GM18505 (cell line): ENCODE measurements around the gene CFAP45.

Source experiments
- ATAC-seq: cut with Tn5 transposase; IDR thresholded peaks from one replicate; pipeline ENCODE4 v1.9.1; 2021; ENCODE audit not compliant: unreplicated experiment
- POLR2A ChIP-seq: IDR thresholded peaks from 4 replicates; pipeline ENCODE4 v1.6.1; 2011; ENCODE audit warnings: borderline replicate concordance; ENCODE audit not compliant: insufficient read depth, insufficient read length; ENCODE audit errors: extremely low read depth

The CFAP45 gene

DNA sequence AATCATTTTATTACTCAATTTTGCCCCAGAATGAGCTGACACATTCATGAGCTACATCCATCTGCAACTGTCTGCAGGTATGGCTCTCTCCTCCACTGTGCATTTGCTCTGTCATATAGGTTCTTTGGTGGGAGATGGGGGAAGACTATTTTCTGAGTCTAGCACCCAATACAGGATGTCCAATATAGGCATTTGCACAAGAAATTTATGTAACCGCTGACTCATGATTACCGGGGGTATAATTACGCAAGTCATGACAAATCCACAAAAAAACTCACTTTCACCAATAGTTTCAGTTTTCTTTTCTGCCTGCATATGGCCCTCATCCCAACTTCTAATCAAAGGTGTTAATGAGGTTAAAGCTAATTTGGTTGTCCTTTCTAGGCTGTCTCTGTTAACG, 20.0 kb downstream of the CFAP45 start:
- TF ChIP-seq POLR2A, result no peak
- ATAC-seq, result no peak

DNA sequence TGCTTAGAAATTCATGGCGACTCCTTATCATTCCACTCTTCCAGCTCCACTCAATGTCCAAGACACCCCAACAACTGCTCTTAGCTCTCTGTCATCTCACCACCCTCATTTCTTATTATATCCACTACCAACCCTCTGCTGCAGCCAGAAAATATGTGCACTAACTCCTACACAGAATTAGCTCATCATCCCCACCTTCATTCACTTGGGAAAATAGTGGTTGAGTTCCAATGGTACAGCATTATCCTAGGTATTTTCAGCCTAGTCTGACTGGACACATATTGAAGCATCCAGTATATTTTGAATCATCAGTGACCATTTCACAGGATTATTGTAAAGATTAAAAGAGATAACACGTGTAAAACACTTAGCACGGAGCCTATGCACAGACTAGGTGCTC, 20.8 kb downstream of the CFAP45 start:
- ATAC-seq, result no peak
- no peak for TF ChIP-seq POLR2A

- TF ChIP-seq POLR2A, result no peak
- ATAC-seq, result no peak
These were observed 22.1 kb downstream of the CFAP45 start for GRCh38 chr1:159877695-159878444.

GRCh38 chr1:159873530-159874143, 26.3 kb downstream of the CFAP45 start:
- TF ChIP-seq POLR2A, result no peak
- no peak for ATAC-seq

DNA sequence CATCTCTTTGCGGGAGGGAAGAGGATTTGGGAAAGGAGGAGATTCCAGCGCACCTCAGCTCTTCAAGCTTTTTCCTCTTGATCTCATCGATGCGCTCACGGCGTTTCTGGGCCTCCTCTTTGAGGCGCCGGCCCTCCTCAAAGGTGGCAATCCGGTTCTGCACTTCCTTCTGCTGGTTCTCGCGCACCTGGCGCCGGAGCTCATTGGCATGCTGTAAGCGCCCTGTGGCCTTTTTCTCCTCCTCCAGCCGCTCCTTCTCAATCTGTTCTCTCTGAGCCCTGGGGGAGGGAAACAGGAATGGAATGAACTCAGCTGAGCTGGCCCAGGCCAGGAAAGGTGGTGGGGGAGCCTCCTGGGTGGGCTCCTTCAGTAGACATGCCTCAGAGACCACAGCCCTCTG, 27.1 kb downstream of the CFAP45 start:
- no peak for TF ChIP-seq POLR2A

GRCh38 chr1:159870704-159871103, 29.3 kb downstream of the CFAP45 start:
- no peak for TF ChIP-seq POLR2A
- ATAC-seq, result no peak

More for the DNA sequence above, 27.1 kb downstream of the CFAP45 start:
- no peak for ATAC-seq

- ATAC-seq, result no peak
- no peak for TF ChIP-seq POLR2A
These were observed 30.4 kb downstream of the CFAP45 start for GRCh38 chr1:159869607-159870006.

GRCh38 chr1:159869173-159869572, 30.8 kb downstream of the CFAP45 start:
- ATAC-seq, result no peak
- TF ChIP-seq POLR2A, result no peak

- no peak for TF ChIP-seq POLR2A
- no peak for ATAC-seq
These were observed 31.2 kb downstream of the CFAP45 start for GRCh38 chr1:159868766-159869165.

GRCh38 chr1:159867664-159868026, 32.3 kb downstream of the CFAP45 start:
- no peak for TF ChIP-seq POLR2A
- no peak for ATAC-seq

- ATAC-seq, result no peak
- no peak for TF ChIP-seq POLR2A
These were observed 32.9 kb downstream of the CFAP45 start for GRCh38 chr1:159866905-159867663.

GRCh38 chr1:159866066-159866465, 33.9 kb downstream of the CFAP45 start:
- TF ChIP-seq POLR2A, result no peak
- ATAC-seq, result no peak

DNA sequence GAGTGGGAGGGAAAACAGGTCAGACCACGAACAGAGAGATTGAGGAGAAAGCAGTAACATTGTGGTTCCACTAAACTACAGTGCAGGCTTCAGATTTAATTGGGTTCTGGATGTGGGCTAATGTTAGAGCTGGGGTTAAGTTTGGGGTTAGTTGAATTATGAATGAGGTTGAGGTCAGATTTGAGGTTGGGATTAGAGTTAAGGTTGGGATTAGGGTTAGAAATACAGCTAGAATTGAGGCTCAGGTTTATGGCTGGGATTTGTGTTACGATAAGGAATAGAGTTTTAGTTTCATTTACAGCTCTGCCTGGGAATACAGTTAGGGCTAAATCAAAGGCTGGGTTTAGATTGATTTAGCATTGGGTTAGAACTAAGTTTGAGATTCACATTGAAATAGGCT, 35.7 kb downstream of the CFAP45 start:
- no peak for ATAC-seq
- TF ChIP-seq POLR2A, result no peak

- TF ChIP-seq POLR2A, result no peak
- ATAC-seq, result no peak
These were observed 37.4 kb downstream of the CFAP45 start, which contains the start of gene VSIG8 for GRCh38 chr1:159862557-159862956. Gene VSIG8, minus strand, starts transcription at chr1:159862657. Its CDS starts 136 bp downstream, at chr1:159862521.

DNA sequence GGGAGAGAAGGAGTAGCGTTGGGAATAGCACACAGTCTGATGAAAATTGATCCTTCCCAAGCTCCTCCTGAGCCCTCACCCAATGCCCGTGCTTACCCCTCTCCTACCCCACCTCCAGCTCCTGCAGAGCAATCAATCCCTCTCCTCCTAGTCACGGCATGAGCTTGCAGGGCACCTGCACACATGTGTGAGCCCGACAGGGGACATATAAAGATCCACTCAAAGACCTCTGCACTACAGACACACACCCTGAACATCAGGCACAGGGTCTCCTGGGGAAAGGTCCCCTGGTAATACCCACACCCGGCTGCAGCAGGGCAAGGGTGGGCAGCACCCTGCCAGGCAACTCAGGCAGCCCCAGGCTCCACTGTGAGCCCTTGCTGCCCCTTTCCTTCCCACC, 37.9 kb downstream of the CFAP45 start:
- ATAC-seq, result no peak
- no peak for TF ChIP-seq POLR2A

DNA sequence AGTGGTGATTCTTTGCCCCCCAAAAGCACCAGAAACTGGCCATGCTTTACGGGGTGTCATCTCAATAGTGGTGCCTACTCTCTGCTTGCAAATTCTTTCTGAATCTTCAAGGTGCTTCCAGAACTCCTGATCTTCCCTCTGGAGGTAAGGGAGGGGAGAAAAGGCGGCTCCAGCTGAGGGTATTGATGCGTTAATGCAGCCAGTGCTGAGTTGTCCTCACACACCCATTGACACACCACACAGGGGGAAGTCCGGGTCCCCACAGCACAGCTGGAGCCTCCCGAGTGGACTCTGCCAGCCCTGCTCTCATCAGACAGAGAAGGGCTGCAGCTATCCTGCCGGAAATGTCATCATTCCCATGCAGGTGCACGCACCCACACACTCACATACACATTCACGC, 38.7 kb downstream of the CFAP45 start:
- ATAC-seq, result no peak
- TF ChIP-seq POLR2A, result no peak
